Neural progenitor cell (in vitro differentiated cells): ENCODE measurements around the gene TNFSF12. TPM values are rescaled to one million over a fixed set of nuclear protein-coding genes. Genes with fewer than 3 reads are reported as not detected.

Experiments
- DNase-seq: peaks from one replicate; pipeline ENCODE4 v3.0.0-alpha.2; 2016; ENCODE audit warnings: low spot score
- H2AFZ ChIP-seq: fragments of 200-600 bp; sonication (generic); replicated peaks from 2 replicates; pipeline ENCODE4 v1.6.1; 2016; ENCODE audit warnings: antibody characterized with exemption
- H3F3A ChIP-seq: fragments of 200-600 bp; sonication (generic); 2 replicates; pipeline ENCODE4 v1.6.1; 2016; ENCODE audit warnings: antibody characterized with exemption, low read depth
- H3K27ac ChIP-seq: fragments of 200-600 bp; sonication (generic); 2 replicates; pipeline ENCODE4 v1.5.1; 2016; ENCODE audit warnings: mild to moderate bottlenecking
- H3K27me3 ChIP-seq: fragments of 200-600 bp; sonication (generic); 2 replicates; pipeline ENCODE4 v1.6.1; 2016; ENCODE audit warnings: mild to moderate bottlenecking, moderate library complexity
- H3K36me3 ChIP-seq: fragments of 200-600 bp; sonication (generic); 2 replicates; pipeline ENCODE4 v1.5.1; 2016
- H3K4me1 ChIP-seq: fragments of 200-600 bp; sonication (generic); 2 replicates; pipeline ENCODE4 v1.6.1; 2016; ENCODE audit warnings: mixed run types
- H3K4me2 ChIP-seq: fragments of 200-600 bp; sonication (generic); 2 replicates; pipeline ENCODE4 v1.6.1; 2016
- H3K4me3 ChIP-seq: fragments of 200-600 bp; sonication (generic); 2 replicates; pipeline ENCODE4 v1.5.1; 2016
- H3K79me2 ChIP-seq: fragments of 200-600 bp; sonication (generic); 2 replicates; pipeline ENCODE4 v1.6.1; 2016; ENCODE audit warnings: low read depth
- H3K9ac ChIP-seq: fragments of 200-600 bp; sonication (generic); 2 replicates; pipeline ENCODE4 v1.6.1; 2016
- H3K9me3 ChIP-seq: fragments of 200-600 bp; sonication (generic); 2 replicates; pipeline ENCODE4 v1.5.1; 2016; ENCODE audit warnings: low read depth
- H4K20me1 ChIP-seq: fragments of 200-600 bp; sonication (generic); 2 replicates; pipeline ENCODE4 v1.6.1; 2016; ENCODE audit warnings: low read depth
- H3K27ac Mint-ChIP-seq: 3 replicates; pipeline ENCODE4 v1.8.0; 2021; ENCODE audit warnings: mixed read lengths
- H3K27me3 Mint-ChIP-seq: 2 replicates; pipeline ENCODE4 v1.8.0; 2022; ENCODE audit warnings: low read depth, mild to moderate bottlenecking, inconsistent platforms, moderate library complexity, mixed read lengths; ENCODE audit not compliant: insufficient read depth
- H3K36me3 Mint-ChIP-seq: 3 replicates; pipeline ENCODE4 v1.8.0; 2021; ENCODE audit warnings: mixed read lengths
- H3K4me1 Mint-ChIP-seq: 3 replicates; pipeline ENCODE4 v1.8.0; 2021; ENCODE audit warnings: mixed read lengths
- H3K4me3 Mint-ChIP-seq: 3 replicates; pipeline ENCODE4 v1.8.0; 2021; ENCODE audit warnings: mild to moderate bottlenecking, moderate library complexity, mixed read lengths
- H3K9me3 Mint-ChIP-seq: 3 replicates; pipeline ENCODE4 v1.8.0; 2020; ENCODE audit warnings: mixed read lengths
- CTCF ChIP-seq: fragments of 200-600 bp; sonication (generic); IDR thresholded peaks from 2 replicates; pipeline ENCODE4 v1.5.1; 2017; ENCODE audit warnings: antibody characterized with exemption, mild to moderate bottlenecking
- EZH2 ChIP-seq: fragments of 200-600 bp; sonication (generic); IDR thresholded peaks from 2 replicates; pipeline ENCODE4 v1.6.1; 2017; ENCODE audit warnings: antibody characterized with exemption, mild to moderate bottlenecking, moderate library complexity
- EZH2phosphoT487 ChIP-seq: fragments of 200-600 bp; sonication (generic); IDR thresholded peaks from 2 replicates; pipeline ENCODE4 v1.6.1; 2017; ENCODE audit warnings: antibody characterized with exemption
- total RNA-seq: library from RNA; depleted of rRNA; stranded (reverse); fragments of >200 nt; gene quantifications from 2 replicates; pipeline ENCODE4 v1.2.3, GENCODE V29; 2015; ENCODE audit warnings: low replicate concordance

Gene TNFSF12
- total RNA-seq, 1 donor from 2014 or later: 0.75 TPM

GRCh38 chr17:7549401-7550055 lies 670 bp downstream of the TNFSF12 start:
- H3K27ac Mint-ChIP-seq: no peak overlapping the region
- H3K9ac ChIP-seq: no peak overlapping the region

GRCh38 chr17:7550344-7550743 lies 1.5 kb downstream of the TNFSF12 start:
- peaks cover 21% of the 10 kb centered on the region for H3F3A ChIP-seq
- H3K4me3 ChIP-seq: no peak overlapping the region
- no peak overlapping the region for H3K4me2 ChIP-seq
- H3K9me3 Mint-ChIP-seq: no peaks in the 10 kb centered on the region
- no peak overlapping the region for H3K4me3 Mint-ChIP-seq
- H3K27ac ChIP-seq: no peak overlapping the region
- no peaks in the 10 kb centered on the region for H4K20me1 ChIP-seq
- H3K79me2 ChIP-seq: no peaks in the 10 kb centered on the region
- H3K4me1 Mint-ChIP-seq: peaks cover 12% of the 10 kb centered on the region
- no peaks in the 10 kb centered on the region for H3K36me3 Mint-ChIP-seq
- H3K9me3 ChIP-seq: no peaks in the 10 kb centered on the region
- peaks cover 22% of the 10 kb centered on the region for H3K27me3 ChIP-seq
- no peak overlapping the region for H3K27ac Mint-ChIP-seq
- no peak overlapping the region for H3K9ac ChIP-seq
- no peak overlapping the region for H2AFZ ChIP-seq
- no peaks in the 10 kb centered on the region for H3K36me3 ChIP-seq
- no peak for TF ChIP-seq EZH2phosphoT487
- TF ChIP-seq CTCF: no peak
- no peak for TF ChIP-seq EZH2
- H3K27me3 Mint-ChIP-seq: peaks cover 19% of the 10 kb centered on the region
- no peak for DNase-seq
- H3K4me1 ChIP-seq: peaks cover 3% of the 10 kb centered on the region

More at GRCh38 chr17:7549401-7550055, 670 bp downstream of the TNFSF12 start:
- no peak for DNase-seq
- H3K4me1 ChIP-seq: peaks cover 3% of the 10 kb centered on the region
- no peaks in the 10 kb centered on the region for H3K9me3 ChIP-seq
- Mint-ChIP-seq H3K27me3 (peaks cover 19% of the 10 kb centered on the region), H3K36me3 (no peaks in the 10 kb centered on the region), H3K4me1 (peaks cover 9% of the 10 kb centered on the region), H3K9me3 (no peaks in the 10 kb centered on the region), H3K4me3 (peak overlapping the region; percentile 61)
- peak overlapping the region; percentile 87 for H3K4me2 ChIP-seq
- H3K4me3 ChIP-seq: peak overlapping the region; percentile 65
- H3K36me3 ChIP-seq: no peaks in the 10 kb centered on the region
- TF ChIP-seq EZH2 (no peak), CTCF (no peak), EZH2phosphoT487 (no peak)
- peaks cover 22% of the 10 kb centered on the region for H3K27me3 ChIP-seq
- H3K27ac ChIP-seq: no peak overlapping the region
- H4K20me1 ChIP-seq: no peaks in the 10 kb centered on the region
- H3F3A ChIP-seq: peaks cover 20% of the 10 kb centered on the region
- peak overlapping the region; percentile 95 for H2AFZ ChIP-seq
- no peaks in the 10 kb centered on the region for H3K79me2 ChIP-seq

GRCh38 chr17:7551396-7551795 lies 2.5 kb downstream of the TNFSF12 start:
- no peaks in the 10 kb centered on the region for H4K20me1 ChIP-seq

More at GRCh38 chr17:7551396-7551795, 2.5 kb downstream of the TNFSF12 start:
- H3K27me3 ChIP-seq: peaks cover 22% of the 10 kb centered on the region
- H3K4me3 ChIP-seq: no peak overlapping the region
- no peaks in the 10 kb centered on the region for H3K79me2 ChIP-seq
- H3K4me3 Mint-ChIP-seq: no peak overlapping the region
- no peak overlapping the region for H3K9ac ChIP-seq
- H3K4me1 Mint-ChIP-seq: peaks cover 14% of the 10 kb centered on the region
- no peaks in the 10 kb centered on the region for H3K36me3 ChIP-seq
- no peak for TF ChIP-seq CTCF
- TF ChIP-seq EZH2phosphoT487: no peak
- TF ChIP-seq EZH2: no peak
- H3K36me3 Mint-ChIP-seq: no peaks in the 10 kb centered on the region
- H3K9me3 ChIP-seq: no peaks in the 10 kb centered on the region
- H3K9me3 Mint-ChIP-seq: no peaks in the 10 kb centered on the region
- peaks cover 3% of the 10 kb centered on the region for H3K4me1 ChIP-seq
- H3K27me3 Mint-ChIP-seq: peaks cover 20% of the 10 kb centered on the region
- H3F3A ChIP-seq: peaks cover 26% of the 10 kb centered on the region
- no peak overlapping the region for H2AFZ ChIP-seq
- no peak for DNase-seq
- H3K27ac Mint-ChIP-seq: no peak overlapping the region
- H3K4me2 ChIP-seq: no peak overlapping the region
- H3K27ac ChIP-seq: no peak overlapping the region
